ENCODE data around the gene KIF26A. TPM values are rescaled to one million over a fixed set of nuclear protein-coding genes. Genes with fewer than 3 reads are reported as not detected.

KIF26A gene
- total RNA-seq, 1 experiment from 2014 or later: 3.1 TPM

GRCh38 chr14:104144911-104145825 lies 6.8 kb downstream of the KIF26A start:
- BruUV-seq (replicated peaks): no TSS peak
- intact Hi-C loops (cut with micrococcal nuclease): no loop called here
- Histone ChIP-seq H3K4me2 (ENCODE audit: low read length) (no peak overlapping the region), H4K20me1 (ENCODE audit: low read length) (no peaks in the 10 kb centered on the region), H3K4me1 (ENCODE audit: insufficient read depth, low read length) (no peaks in the 10 kb centered on the region), H3K27ac (ENCODE audit: low read length) (no peak overlapping the region), H2AFZ (ENCODE audit: low read length) (no peak overlapping the region), H3K4me3 (ENCODE audit: low read length) (no peak overlapping the region), H3K36me3 (ENCODE audit: low read depth, low read length) (no peaks in the 10 kb centered on the region), H3F3A (ENCODE audit: low read length, unreplicated experiment) (no peaks in the 10 kb centered on the region), H3K9ac (ENCODE audit: low read length) (no peak overlapping the region), H3K79me2 (ENCODE audit: low read length) (no peaks in the 10 kb centered on the region), H3K27me3 (ENCODE audit: low read length) (peaks cover 12% of the 10 kb centered on the region; the same call in 1 of the 2 replicates), H3K9me2 (replicated peaks; ENCODE audit: low read length) (no peaks in the 10 kb centered on the region), H3K9me3 (ENCODE audit: low read length) (no peaks in the 10 kb centered on the region)
- ATAC-seq (no peak), DNase-seq (no peak)
- POLR2A ChIA-PET (ENCODE audit: unreplicated experiment): interaction anchor here (0.6 kb wide), 1 partner anchor 512 kb away, joined by 3 read pairs; no protein-coding TSS in a partner anchor
- TF ChIP-seq CTCF (conservative IDR thresholded peaks at IDR 0.05; ENCODE audit: low read depth, low read length): no peak
- no peak for TF ChIP-seq EZH2 (IDR thresholded peaks at IDR 0.05; ENCODE audit: low read length, unreplicated experiment)
- no peak for TF ChIP-seq EZH2phosphoT487 (IDR thresholded peaks at IDR 0.05; ENCODE audit: borderline replicate concordance, low read length)
- CTCF ChIA-PET: interaction anchor here (0.6 kb wide), 1 partner anchor 67 kb away, joined by 3 read pairs; no protein-coding TSS in a partner anchor

GRCh38 chr14:104145826-104146601 lies 7.6 kb downstream of the KIF26A start:
- ATAC-seq (no peak), DNase-seq (no peak)
- no peaks in the 10 kb centered on the region for H3K9me2 ChIP-seq (replicated peaks; ENCODE audit: low read length)
- H3K27me3 ChIP-seq (ENCODE audit: low read length): peaks cover 12% of the 10 kb centered on the region; the same call in 1 of the 2 replicates
- no peaks in the 10 kb centered on the region for H3K79me2 ChIP-seq (ENCODE audit: low read length)
- H3F3A ChIP-seq (ENCODE audit: low read length, unreplicated experiment): no peaks in the 10 kb centered on the region
- BruUV-seq (replicated peaks): no TSS peak
- no peak for TF ChIP-seq EZH2 (IDR thresholded peaks at IDR 0.05; ENCODE audit: low read length, unreplicated experiment)
- no peak for TF ChIP-seq EZH2phosphoT487 (IDR thresholded peaks at IDR 0.05; ENCODE audit: borderline replicate concordance, low read length)
- no peak for TF ChIP-seq CTCF (conservative IDR thresholded peaks at IDR 0.05; ENCODE audit: low read depth, low read length)
- no peaks in the 10 kb centered on the region for H4K20me1 ChIP-seq (ENCODE audit: low read length)
- no peak overlapping the region for H3K27ac ChIP-seq (ENCODE audit: low read length)
- no peak overlapping the region for H2AFZ ChIP-seq (ENCODE audit: low read length)
- H3K9me3 ChIP-seq (ENCODE audit: low read length): no peaks in the 10 kb centered on the region
- intact Hi-C loops (cut with micrococcal nuclease): no loop called here
- POLR2A ChIA-PET (ENCODE audit: unreplicated experiment): no interaction called here
- H3K4me2 ChIP-seq (ENCODE audit: low read length): no peak overlapping the region
- H3K4me3 ChIP-seq (ENCODE audit: low read length): no peak overlapping the region
- no peak overlapping the region for H3K9ac ChIP-seq (ENCODE audit: low read length)
- H3K4me1 ChIP-seq (ENCODE audit: insufficient read depth, low read length): no peaks in the 10 kb centered on the region
- H3K36me3 ChIP-seq (ENCODE audit: low read depth, low read length): no peaks in the 10 kb centered on the region
- CTCF ChIA-PET: no interaction called here
